ENCODE data around the gene CPNE2.

GRCh38 chr16:57132470-57132869, 40.1 kb downstream of the CPNE2 start:
- no peak for TF ChIP-seq POLR2AphosphoS5 (IDR thresholded peaks at IDR 0.05)
- no peak for TF ChIP-seq CTCF (IDR thresholded peaks at IDR 0.05)
- TF ChIP-seq EP300 (IDR thresholded peaks at IDR 0.05) = no peak
